Transverse colon (tissue), 4 donors: ENCODE results near the gene VPS13D. TPM values are rescaled to one million over a fixed set of nuclear protein-coding genes. Genes with fewer than 3 reads are reported as not detected.

Source experiments
- DNase-seq: peaks from one replicate; pipeline ENCODE4 v3.0.0-alpha.2; 2019
- H3K27ac ChIP-seq, 4 donors: fragments of 200-600 bp; sonication (generic); 2 replicates each; pipeline ENCODE4 v1.5.1; 2016 to 2018; ENCODE audit warnings: inconsistent platforms in 4 of 4
- H3K27me3 ChIP-seq: fragments of 200-600 bp; sonication (generic); 2 replicates; pipeline ENCODE4 v1.5.1; 2017; ENCODE audit warnings: inconsistent platforms
- H3K36me3 ChIP-seq, 4 donors: fragments of 200-600 bp; sonication (generic); 2 replicates each; pipeline ENCODE4 v1.5.1; 2017 to 2019; ENCODE audit warnings: inconsistent platforms in 4 of 4
- H3K4me1 ChIP-seq, 4 donors: fragments of 200-600 bp; sonication (generic); 2 replicates each; pipeline ENCODE4 v1.5.1; 2017 to 2020; ENCODE audit warnings: inconsistent platforms in 4 of 4
- H3K4me3 ChIP-seq, 4 donors: fragments of 200-600 bp; sonication (generic); 1 replicate in 1 of 4; 2 replicates in 3 of 4; pipeline versions ENCODE4 v1.5.1 to v1.6.1; 2017 to 2019; ENCODE audit warnings: inconsistent platforms in 4 of 4
- H3K9me3 ChIP-seq, 2 donors: fragments of 200-600 bp; sonication (generic); 2 replicates each; pipeline ENCODE4 v1.5.1; 2017 to 2019; ENCODE audit warnings: inconsistent platforms in 2 of 2
- EP300 ChIP-seq: sonication (generic); formaldehyde crosslinking; IDR thresholded peaks from one replicate; pipeline ENCODE4 v1.6.1; 2017; ENCODE audit warnings: antibody characterized with exemption, low read depth
- POLR2A ChIP-seq: fragments of 450-650 bp; IDR thresholded peaks from one replicate; pipeline ENCODE4 v1.6.1; 2016; ENCODE audit warnings: antibody characterized with exemption, mild to moderate bottlenecking, moderate library complexity
- POLR2AphosphoS5 ChIP-seq, 3 donors: sonication (generic); formaldehyde crosslinking; IDR thresholded peaks; one replicate each; pipeline ENCODE4 v1.6.1; 2016; ENCODE audit warnings: antibody characterized with exemption in 3 of 3
- WGBS, 2 donors: methylation state at CpG; one replicate each; pipeline ENCODE4 v1.1.5; 2018; ENCODE audit warnings: low coverage in 1 of 2; 5-methylcytosine and 5-hydroxymethylcytosine counted together
- in situ Hi-C, 4 donors: fragments of 200-750 bp; cut with MboI; loops; one replicate each; pipeline versions ENCODE4 v1.15.0 to v1.15.1; 2017; ENCODE audit warnings: low sequenced_read_pairs in 3 of 4, low pct_ligation_motif_present in 1 of 4, low pct_unique_long_range_greater_than_20kb in 1 of 4
- intact Hi-C: fragments of 100-400 bp; cut with DNase I; formaldehyde crosslinking; loops from one replicate; pipeline ENCODE4 v1.15.1; 2023; ENCODE audit warnings: low total_unique reads
- total RNA-seq, 4 donors: library from RNA; depleted of rRNA; stranded (reverse); fragments of >200 nt; gene quantifications; one replicate each; pipeline ENCODE4 v1.1.0, GENCODE V29; 2016
- TF ChIP-seq, protein P1 (sequence below), 5 experiments: fragments of 200-600 bp in 3 of 5; fragments of 450-650 bp in 2 of 5; sonication (generic) in 3 of 5; IDR thresholded peaks; 1 replicate in 2 of 5; 2 replicates in 3 of 5; pipeline ENCODE4 v1.5.1; 2016 to 2017; ENCODE audit warnings: antibody characterized with exemption in 5 of 5, inconsistent platforms in 3 of 5, mild to moderate bottlenecking in 2 of 5, moderate library complexity in 1 of 5

The VPS13D gene
- total RNA-seq, 4 donors from 2014 or later: 101 to 136 (median 116) TPM

DNA sequence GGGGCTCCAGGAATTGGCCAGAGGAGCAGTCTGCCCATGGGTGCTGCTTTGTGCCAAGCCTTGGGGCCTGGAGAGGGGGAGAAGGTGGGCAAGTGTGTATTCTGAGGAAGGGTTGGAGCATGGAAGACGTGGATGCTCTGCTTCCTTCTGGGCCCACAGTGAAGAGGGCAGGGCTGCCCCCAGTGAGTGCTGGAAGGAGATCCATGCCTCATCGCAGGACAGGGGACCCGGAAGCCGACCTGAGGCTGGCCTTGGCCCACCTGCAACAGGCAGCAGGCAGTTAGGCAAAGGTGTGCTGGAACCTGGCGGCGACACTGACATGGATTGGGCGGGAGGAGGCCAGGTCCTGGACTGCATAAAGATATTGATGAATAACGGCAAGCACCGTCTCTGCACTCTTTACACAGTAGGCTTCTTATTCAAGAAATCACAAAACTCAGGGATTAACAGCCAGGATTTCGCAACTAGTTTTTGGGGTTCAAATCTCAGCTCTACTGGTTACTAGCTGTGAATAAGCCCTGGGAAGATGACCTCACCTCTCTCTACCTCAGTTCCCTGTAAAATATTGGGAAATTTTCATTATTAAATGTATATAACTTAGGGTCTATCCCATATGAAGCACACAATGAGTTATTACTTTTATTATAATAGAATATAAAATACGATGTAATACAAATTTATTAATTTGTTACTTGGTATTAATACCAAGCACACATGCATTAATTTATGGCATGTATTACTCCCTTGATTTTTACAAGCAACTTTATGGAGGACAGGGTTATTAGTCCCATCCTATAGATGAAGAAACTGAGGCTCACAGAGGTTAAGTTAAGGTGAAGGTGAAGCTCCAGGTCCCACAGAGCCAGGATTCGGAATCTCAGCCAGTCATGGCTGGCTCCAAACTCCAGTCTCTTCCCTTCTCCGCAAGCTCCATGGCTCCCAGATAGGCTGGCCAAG is 325.9 kb downstream of the VPS13D start:
- H3K27ac ChIP-seq: peak overlapping the region; percentile 77 to 91 (median 88)
- H3K36me3 ChIP-seq: no peaks in the 10 kb centered on the region
- H3K4me3 ChIP-seq: no peak overlapping the region
- DNase-seq: no peak
- 83 to 86% methylated on average over 2 to 13 of the region's 13 CpGs for WGBS, 2 donors
- intact Hi-C loops (no loop called here), in situ Hi-C loops (no loop called here)
- no peaks in the 10 kb centered on the region for H3K9me3 ChIP-seq
- peaks cover 3 to 13% (median 11%) of the 10 kb centered on the region in 4 donors for H3K4me1 ChIP-seq
- no peaks in the 10 kb centered on the region for H3K27me3 ChIP-seq
- TF ChIP-seq EP300 (no peak), POLR2AphosphoS5 (IDR thresholded peaks at IDR 0.05) (no peak), POLR2A (no peak)
- TF ChIP-seq, protein P1, sequence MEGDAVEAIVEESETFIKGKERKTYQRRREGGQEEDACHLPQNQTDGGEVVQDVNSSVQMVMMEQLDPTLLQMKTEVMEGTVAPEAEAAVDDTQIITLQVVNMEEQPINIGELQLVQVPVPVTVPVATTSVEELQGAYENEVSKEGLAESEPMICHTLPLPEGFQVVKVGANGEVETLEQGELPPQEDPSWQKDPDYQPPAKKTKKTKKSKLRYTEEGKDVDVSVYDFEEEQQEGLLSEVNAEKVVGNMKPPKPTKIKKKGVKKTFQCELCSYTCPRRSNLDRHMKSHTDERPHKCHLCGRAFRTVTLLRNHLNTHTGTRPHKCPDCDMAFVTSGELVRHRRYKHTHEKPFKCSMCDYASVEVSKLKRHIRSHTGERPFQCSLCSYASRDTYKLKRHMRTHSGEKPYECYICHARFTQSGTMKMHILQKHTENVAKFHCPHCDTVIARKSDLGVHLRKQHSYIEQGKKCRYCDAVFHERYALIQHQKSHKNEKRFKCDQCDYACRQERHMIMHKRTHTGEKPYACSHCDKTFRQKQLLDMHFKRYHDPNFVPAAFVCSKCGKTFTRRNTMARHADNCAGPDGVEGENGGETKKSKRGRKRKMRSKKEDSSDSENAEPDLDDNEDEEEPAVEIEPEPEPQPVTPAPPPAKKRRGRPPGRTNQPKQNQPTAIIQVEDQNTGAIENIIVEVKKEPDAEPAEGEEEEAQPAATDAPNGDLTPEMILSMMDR (IDR thresholded peaks at IDR 0.05): no peak

DNA sequence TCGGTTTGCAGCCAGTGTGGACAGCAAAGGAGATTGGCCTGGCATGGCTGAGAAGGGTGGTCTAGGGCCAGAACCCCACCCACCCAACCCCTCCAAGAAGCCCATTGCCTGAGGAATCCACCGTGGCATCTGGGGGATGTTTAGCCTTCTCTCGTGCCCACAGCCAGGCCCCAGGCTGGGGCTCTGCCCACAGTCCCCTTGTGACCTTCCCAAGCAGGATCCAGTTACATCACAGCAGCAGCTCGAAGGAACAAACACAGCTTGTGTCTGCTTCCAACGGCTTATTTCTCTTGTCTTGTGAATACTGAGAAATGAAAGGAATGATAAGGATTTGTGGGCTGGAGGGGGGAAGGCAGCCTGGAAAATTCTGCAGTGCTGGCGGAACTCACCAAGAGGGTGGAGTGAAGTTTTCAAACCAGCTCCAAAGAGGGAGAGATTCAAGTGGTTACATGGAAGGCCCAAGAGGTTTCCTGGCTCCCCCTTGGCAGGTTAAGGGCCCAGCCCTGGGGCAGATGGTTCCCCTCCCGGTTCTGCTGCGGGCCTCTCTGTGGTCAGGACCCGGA is 326.6 kb downstream of the VPS13D start:
- Histone ChIP-seq H3K4me3 (no peak overlapping the region), H3K36me3 (no peaks in the 10 kb centered on the region), H3K4me1 (peaks cover 3 to 13% (median 11%) of the 10 kb centered on the region in 4 donors), H3K9me3 (no peaks in the 10 kb centered on the region), H3K27me3 (no peaks in the 10 kb centered on the region), H3K27ac (peak overlapping the region; percentile 77 to 91 (median 88))
- TF ChIP-seq, protein P1 (IDR thresholded peaks at IDR 0.05): no peak
- no peak for TF ChIP-seq EP300
- peak; percentile 63 to 75 (median 65) for TF ChIP-seq POLR2AphosphoS5 (IDR thresholded peaks at IDR 0.05)
- no peak for TF ChIP-seq POLR2A
- in situ Hi-C loops (no loop called here), intact Hi-C loops (no loop called here)
- WGBS, 2 donors: 51% methylated on average over 6 of the region's 9 CpGs; no CpG with 5 or more reads in 1 of the 2 donors
- peak; percentile 39 for DNase-seq

DNA sequence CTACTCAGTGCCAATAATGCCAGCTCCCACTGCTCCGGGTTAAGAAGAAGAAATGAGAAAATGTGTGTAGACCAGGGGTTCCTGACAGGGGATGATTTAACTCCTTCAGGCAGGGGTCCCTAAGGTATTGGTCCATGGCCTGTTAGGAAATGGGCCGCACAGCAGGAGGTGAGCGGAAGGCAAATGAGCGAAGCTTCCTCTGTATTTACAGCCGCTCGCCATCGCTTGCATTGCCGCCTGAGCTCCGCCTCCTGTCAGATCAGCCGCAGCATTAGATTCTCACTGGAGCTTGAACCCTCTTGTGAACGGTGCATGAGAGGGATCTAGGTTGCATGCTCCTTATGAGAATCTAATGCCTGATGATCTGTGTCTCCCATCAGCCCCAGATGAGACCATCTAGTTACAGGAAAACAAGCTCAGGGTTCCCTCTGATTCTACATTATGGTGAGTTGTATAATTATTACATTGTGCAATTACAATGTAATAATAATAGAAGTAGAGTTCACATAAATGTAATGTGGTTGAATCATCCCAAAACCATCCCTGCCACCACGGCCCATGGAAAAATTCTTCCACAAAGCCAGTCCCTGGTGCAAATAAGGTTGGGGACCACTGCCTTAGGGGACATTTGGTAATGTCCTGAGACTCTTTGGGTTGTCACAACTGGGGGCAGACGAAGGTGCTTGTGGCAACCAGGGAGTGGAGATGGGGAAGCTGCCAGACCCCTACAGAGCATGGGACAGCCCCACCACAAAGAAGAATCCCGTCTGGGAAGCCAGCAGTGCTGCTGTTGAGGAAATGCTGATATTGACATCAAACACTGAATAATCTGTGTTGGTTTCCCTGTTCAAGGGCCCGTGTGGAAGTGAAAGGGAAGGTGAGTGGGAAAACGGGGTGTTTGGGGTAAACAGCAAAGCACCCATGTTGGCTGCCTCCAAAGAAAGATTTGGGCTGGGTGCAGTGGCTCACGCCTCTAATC is 327.4 kb downstream of the VPS13D start:
- WGBS, 2 donors: 62 to 82% methylated on average over 3 to 17 of the region's 17 CpGs
- intact Hi-C loops: no loop called here
- no peaks in the 10 kb centered on the region for H3K27me3 ChIP-seq

More for the DNA sequence above, 327.4 kb downstream of the VPS13D start:
- TF ChIP-seq, protein P1 (IDR thresholded peaks at IDR 0.05): no peak
- no peak for TF ChIP-seq POLR2A
- TF ChIP-seq POLR2AphosphoS5 (IDR thresholded peaks at IDR 0.05): no peak
- no peak for TF ChIP-seq EP300
- no peak overlapping the region for H3K4me3 ChIP-seq
- in situ Hi-C loops: no loop called here
- H3K36me3 ChIP-seq: no peaks in the 10 kb centered on the region
- no peak for DNase-seq
- peaks cover 3 to 13% (median 11%) of the 10 kb centered on the region in 4 donors for H3K4me1 ChIP-seq
- peak overlapping the region; percentile 77 to 91 (median 88) for H3K27ac ChIP-seq
- H3K9me3 ChIP-seq: peaks cover 0 to under 1% of the 10 kb centered on the region in 2 donors
